OCI-LY1 (cell line): ENCODE measurements around the gene SCTR.

Experiments
- EZH2 ChIP-seq: fragments of 200-600 bp; sonication (generic), shearing (Covaris generic); IDR thresholded peaks from 2 replicates; pipeline ENCODE4 v1.8.0; 2017; ENCODE audit warnings: borderline replicate concordance, mixed run types, mild to moderate bottlenecking, antibody characterized with exemption, low read length, moderate library complexity, mixed read lengths
- TF ChIP-seq, protein P1 (sequence below): fragments of 200-600 bp; sonication (generic), shearing (Covaris generic); IDR thresholded peaks from 2 replicates; pipeline ENCODE4 v1.5.1; 2017; ENCODE audit warnings: mild to moderate bottlenecking, antibody characterized with exemption, low read length, moderate library complexity, mixed read lengths

DNA sequence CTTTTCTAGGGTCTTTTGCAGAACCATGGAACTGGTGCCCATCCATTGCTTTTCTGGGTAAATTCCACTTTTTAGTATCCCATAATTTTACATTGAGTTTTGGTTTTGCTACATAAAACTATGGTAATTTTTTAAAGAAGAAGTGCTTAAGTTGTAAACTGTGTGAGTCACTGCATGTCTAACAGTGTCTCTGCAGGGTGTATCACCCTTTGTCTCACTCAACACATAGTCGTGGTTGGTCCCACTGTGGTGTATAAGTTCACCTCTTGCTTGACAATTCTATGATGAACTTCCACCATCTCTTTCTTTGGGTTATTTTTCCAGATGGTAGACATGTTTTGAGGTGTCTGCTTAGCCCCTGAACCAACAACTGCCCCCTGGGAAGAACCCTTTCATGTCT, 10.5 kb downstream of the SCTR start:
- TF ChIP-seq, protein P1, sequence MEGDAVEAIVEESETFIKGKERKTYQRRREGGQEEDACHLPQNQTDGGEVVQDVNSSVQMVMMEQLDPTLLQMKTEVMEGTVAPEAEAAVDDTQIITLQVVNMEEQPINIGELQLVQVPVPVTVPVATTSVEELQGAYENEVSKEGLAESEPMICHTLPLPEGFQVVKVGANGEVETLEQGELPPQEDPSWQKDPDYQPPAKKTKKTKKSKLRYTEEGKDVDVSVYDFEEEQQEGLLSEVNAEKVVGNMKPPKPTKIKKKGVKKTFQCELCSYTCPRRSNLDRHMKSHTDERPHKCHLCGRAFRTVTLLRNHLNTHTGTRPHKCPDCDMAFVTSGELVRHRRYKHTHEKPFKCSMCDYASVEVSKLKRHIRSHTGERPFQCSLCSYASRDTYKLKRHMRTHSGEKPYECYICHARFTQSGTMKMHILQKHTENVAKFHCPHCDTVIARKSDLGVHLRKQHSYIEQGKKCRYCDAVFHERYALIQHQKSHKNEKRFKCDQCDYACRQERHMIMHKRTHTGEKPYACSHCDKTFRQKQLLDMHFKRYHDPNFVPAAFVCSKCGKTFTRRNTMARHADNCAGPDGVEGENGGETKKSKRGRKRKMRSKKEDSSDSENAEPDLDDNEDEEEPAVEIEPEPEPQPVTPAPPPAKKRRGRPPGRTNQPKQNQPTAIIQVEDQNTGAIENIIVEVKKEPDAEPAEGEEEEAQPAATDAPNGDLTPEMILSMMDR = no peak
- no peak for TF ChIP-seq EZH2
